BLaER1 (cell line): ENCODE data around the gene CD1B.

ENCODE experiments used
- H3K27ac ChIP-seq: shearing (Covaris generic); formaldehyde crosslinking; 2 replicates; pipeline ENCODE4 v1.8.1; 2022
- H3K27me3 ChIP-seq: shearing (Covaris generic); formaldehyde crosslinking; 2 replicates; pipeline ENCODE4 v1.8.1; 2022
- H3K36me3 ChIP-seq: shearing (Covaris generic); formaldehyde crosslinking; 2 replicates; pipeline ENCODE4 v1.8.1; 2022
- H3K4me1 ChIP-seq: shearing (Covaris generic); formaldehyde crosslinking; 2 replicates; pipeline ENCODE4 v1.8.1; 2022
- H3K4me2 ChIP-seq: shearing (Covaris generic); formaldehyde crosslinking; 2 replicates; pipeline ENCODE4 v1.8.1; 2022
- H3K4me3 ChIP-seq: shearing (Covaris generic); formaldehyde crosslinking; 2 replicates; pipeline ENCODE4 v1.8.1; 2022
- H3K9ac ChIP-seq: shearing (Covaris generic); formaldehyde crosslinking; 2 replicates; pipeline ENCODE4 v1.8.1; 2022
- H3K9me3 ChIP-seq: shearing (Covaris generic); formaldehyde crosslinking; 2 replicates; pipeline ENCODE4 v1.8.1; 2022
- H4K20me1 ChIP-seq: shearing (Covaris generic); formaldehyde crosslinking; 2 replicates; pipeline ENCODE4 v1.8.1; 2022
- Cebpa-rat ChIP-seq: shearing (Covaris generic); IDR thresholded peaks from 2 replicates; pipeline ENCODE4 v1.8.1; 2022

Gene CD1B

DNA sequence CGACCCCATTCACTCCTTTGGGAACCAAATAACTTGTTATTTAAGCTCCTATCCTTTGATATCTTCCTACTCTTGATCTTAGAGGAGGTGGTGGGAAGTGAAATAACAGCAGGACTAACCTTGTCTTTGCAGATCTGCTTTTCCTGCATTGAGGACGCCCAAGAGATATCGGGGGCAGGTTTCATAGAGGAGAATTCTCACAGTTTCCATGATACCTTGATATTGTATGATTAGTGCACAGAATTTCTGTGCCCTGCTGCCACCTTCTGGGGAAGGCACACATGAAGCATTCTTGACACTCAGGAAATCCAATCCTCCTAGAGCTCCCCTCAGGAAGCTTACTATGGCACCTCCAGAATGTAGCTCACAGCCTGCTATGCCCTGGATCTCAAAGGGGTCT is 1.6 kb downstream of the CD1B start:
- Histone ChIP-seq H3K27ac (no peak overlapping the region), H3K27me3 (no peaks in the 10 kb centered on the region), H3K9ac (no peak overlapping the region), H4K20me1 (no peaks in the 10 kb centered on the region), H3K36me3 (no peaks in the 10 kb centered on the region), H3K4me2 (no peak overlapping the region; the same call in 1 of the 2 replicates), H3K4me3 (no peak overlapping the region), H3K9me3 (peaks cover 3% of the 10 kb centered on the region; the same call in 1 of the 2 replicates), H3K4me1 (peaks cover 33% of the 10 kb centered on the region)
- no peak for TF ChIP-seq Cebpa-rat

- peaks cover 29% of the 10 kb centered on the region for H3K4me1 ChIP-seq
- no peaks in the 10 kb centered on the region for H4K20me1 ChIP-seq
- H3K9ac ChIP-seq: no peak overlapping the region
- H3K4me3 ChIP-seq: no peak overlapping the region
- 0 out of 2 replicates have a peak overlapping the region, but pooled peaks have one; percentile 16 for H3K27ac ChIP-seq
- no peaks in the 10 kb centered on the region for H3K36me3 ChIP-seq
- no peaks in the 10 kb centered on the region for H3K27me3 ChIP-seq
- H3K4me2 ChIP-seq: no peak overlapping the region; the same call in 1 of the 2 replicates
- H3K9me3 ChIP-seq: peaks cover 7% of the 10 kb centered on the region
- TF ChIP-seq Cebpa-rat: no peak
Measured at GRCh38 chr1:158329300-158329699, 2.0 kb downstream of the CD1B start.

DNA sequence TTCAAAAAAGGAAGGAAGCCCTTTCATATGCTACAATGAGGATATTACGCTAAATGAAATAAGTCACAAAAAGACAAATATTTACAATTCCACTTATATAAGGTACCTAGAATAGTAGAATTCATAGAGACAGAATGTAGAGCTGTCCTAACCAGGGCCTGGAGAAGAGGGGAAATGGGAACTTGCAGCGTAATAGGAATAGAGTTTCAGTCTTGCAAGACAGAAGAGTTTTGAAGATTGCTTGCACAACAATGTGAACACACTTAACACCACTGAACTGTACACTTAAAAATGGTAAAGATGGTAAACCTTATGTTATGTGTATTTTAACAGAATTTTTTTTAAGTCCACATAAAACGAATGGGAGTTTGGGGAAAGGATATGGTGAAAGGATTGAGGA is 2.9 kb downstream of the CD1B start:
- H3K27ac ChIP-seq: no peak overlapping the region
- no peaks in the 10 kb centered on the region for H3K27me3 ChIP-seq
- H3K9me3 ChIP-seq: peaks cover 16% of the 10 kb centered on the region
- TF ChIP-seq Cebpa-rat: no peak
- no peak overlapping the region for H3K9ac ChIP-seq
- H3K36me3 ChIP-seq: no peaks in the 10 kb centered on the region; the same call in 1 of the 2 replicates
- no peaks in the 10 kb centered on the region for H4K20me1 ChIP-seq
- no peak overlapping the region for H3K4me3 ChIP-seq
- H3K4me1 ChIP-seq: peaks cover 20% of the 10 kb centered on the region
- H3K4me2 ChIP-seq: no peak overlapping the region

- no peak for TF ChIP-seq Cebpa-rat
- no peak overlapping the region for H3K4me3 ChIP-seq
- no peak overlapping the region for H3K4me2 ChIP-seq
Measured at GRCh38 chr1:158327481-158327880, 3.9 kb downstream of the CD1B start.

DNA sequence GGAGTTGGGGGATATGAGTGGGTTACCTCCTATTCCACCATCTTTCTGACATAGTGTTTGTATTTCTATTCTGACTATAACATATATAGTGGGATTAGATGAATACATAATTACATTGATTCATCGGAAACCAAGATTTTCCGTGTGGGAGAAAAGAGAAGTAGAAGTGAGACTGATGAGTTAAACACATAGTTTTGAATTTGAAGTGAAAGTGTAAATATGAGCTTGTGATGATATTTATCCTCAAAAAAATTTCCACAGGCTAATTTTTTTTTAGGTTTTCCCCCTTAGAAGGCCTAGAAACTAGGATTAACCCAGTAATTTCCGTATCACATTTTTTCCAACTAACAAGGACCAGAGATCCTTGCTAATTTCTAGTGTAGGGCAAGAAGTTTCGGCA is 6.9 kb downstream of the CD1B start:
- H3K4me2 ChIP-seq: no peak overlapping the region
- no peaks in the 10 kb centered on the region for H4K20me1 ChIP-seq
- H3K9ac ChIP-seq: no peak overlapping the region
- H3K9me3 ChIP-seq: peaks cover 50% of the 10 kb centered on the region
- H3K4me1 ChIP-seq: peaks cover 22% of the 10 kb centered on the region
- H3K36me3 ChIP-seq: no peaks in the 10 kb centered on the region; the same call in 1 of the 2 replicates
- TF ChIP-seq Cebpa-rat: no peak
- no peak overlapping the region for H3K27ac ChIP-seq
- no peaks in the 10 kb centered on the region for H3K27me3 ChIP-seq
- no peak overlapping the region for H3K4me3 ChIP-seq

More at GRCh38 chr1:158327481-158327880, 3.9 kb downstream of the CD1B start:
- Histone ChIP-seq H3K27ac (no peak overlapping the region), H4K20me1 (no peaks in the 10 kb centered on the region), H3K9ac (no peak overlapping the region), H3K9me3 (peaks cover 25% of the 10 kb centered on the region), H3K4me1 (peaks cover 13% of the 10 kb centered on the region), H3K36me3 (no peaks in the 10 kb centered on the region; the same call in 1 of the 2 replicates), H3K27me3 (no peaks in the 10 kb centered on the region)

GRCh38 chr1:158323866-158324265 is 7.5 kb downstream of the CD1B start:
- Histone ChIP-seq H4K20me1 (no peaks in the 10 kb centered on the region), H3K4me2 (no peak overlapping the region), H3K9me3 (peaks cover 50% of the 10 kb centered on the region), H3K27me3 (no peaks in the 10 kb centered on the region), H3K4me3 (no peak overlapping the region), H3K4me1 (peaks cover 17% of the 10 kb centered on the region), H3K9ac (no peak overlapping the region), H3K36me3 (no peaks in the 10 kb centered on the region; the same call in 1 of the 2 replicates), H3K27ac (no peak overlapping the region)
- no peak for TF ChIP-seq Cebpa-rat

DNA sequence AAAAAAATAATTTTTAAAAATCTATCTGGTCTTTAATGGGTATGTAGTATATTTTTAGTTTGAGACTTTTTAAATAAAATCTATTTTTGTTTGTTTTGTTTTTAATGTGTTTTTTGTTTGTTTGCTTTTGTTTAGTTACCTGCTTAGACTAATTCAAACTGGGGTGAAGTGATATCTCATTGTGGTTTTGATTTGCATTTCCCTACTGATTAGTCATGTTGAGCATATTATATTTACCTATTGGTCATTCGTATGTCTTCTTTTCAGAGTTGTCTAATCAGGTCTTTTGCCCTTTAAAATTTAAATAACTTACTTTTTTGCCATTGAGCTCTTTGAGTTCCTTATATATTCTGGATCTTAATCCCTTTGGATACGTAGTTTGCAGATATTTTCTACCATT is 20.3 kb downstream of the CD1B start:
- no peaks in the 10 kb centered on the region for H3K27me3 ChIP-seq
- no peak overlapping the region for H3K4me3 ChIP-seq
- no peak for TF ChIP-seq Cebpa-rat
- H3K4me2 ChIP-seq: no peak overlapping the region
- H3K36me3 ChIP-seq: no peaks in the 10 kb centered on the region
- peaks cover 60% of the 10 kb centered on the region for H3K9me3 ChIP-seq
- H3K27ac ChIP-seq: no peak overlapping the region
- H3K4me1 ChIP-seq: no peaks in the 10 kb centered on the region; the same call in 1 of the 2 replicates
- H3K9ac ChIP-seq: no peak overlapping the region
- H4K20me1 ChIP-seq: no peaks in the 10 kb centered on the region

- TF ChIP-seq Cebpa-rat: no peak
- Histone ChIP-seq H3K4me2 (no peak overlapping the region), H3K9me3 (peaks cover 55% of the 10 kb centered on the region), H4K20me1 (no peaks in the 10 kb centered on the region), H3K4me1 (no peaks in the 10 kb centered on the region; the same call in 1 of the 2 replicates), H3K27me3 (no peaks in the 10 kb centered on the region), H3K4me3 (no peak overlapping the region), H3K9ac (no peak overlapping the region), H3K27ac (no peak overlapping the region), H3K36me3 (no peaks in the 10 kb centered on the region)
Measured at GRCh38 chr1:158310623-158311022, 20.7 kb downstream of the CD1B start.

- H3K4me1 ChIP-seq: peaks cover 15% of the 10 kb centered on the region
- H3K9ac ChIP-seq: no peak overlapping the region
- no peak overlapping the region for H3K27ac ChIP-seq
- H3K36me3 ChIP-seq: 0 out of 2 replicates have a peak, but pooled peaks cover 2% of the 10 kb centered on the region
- no peaks in the 10 kb centered on the region for H4K20me1 ChIP-seq
- H3K27me3 ChIP-seq: no peaks in the 10 kb centered on the region
- H3K4me3 ChIP-seq: no peak overlapping the region
- H3K9me3 ChIP-seq: peaks cover 54% of the 10 kb centered on the region
- no peak overlapping the region for H3K4me2 ChIP-seq
- TF ChIP-seq Cebpa-rat: no peak
Measured at GRCh38 chr1:158295791-158296190, 35.5 kb downstream of the CD1B start.

DNA sequence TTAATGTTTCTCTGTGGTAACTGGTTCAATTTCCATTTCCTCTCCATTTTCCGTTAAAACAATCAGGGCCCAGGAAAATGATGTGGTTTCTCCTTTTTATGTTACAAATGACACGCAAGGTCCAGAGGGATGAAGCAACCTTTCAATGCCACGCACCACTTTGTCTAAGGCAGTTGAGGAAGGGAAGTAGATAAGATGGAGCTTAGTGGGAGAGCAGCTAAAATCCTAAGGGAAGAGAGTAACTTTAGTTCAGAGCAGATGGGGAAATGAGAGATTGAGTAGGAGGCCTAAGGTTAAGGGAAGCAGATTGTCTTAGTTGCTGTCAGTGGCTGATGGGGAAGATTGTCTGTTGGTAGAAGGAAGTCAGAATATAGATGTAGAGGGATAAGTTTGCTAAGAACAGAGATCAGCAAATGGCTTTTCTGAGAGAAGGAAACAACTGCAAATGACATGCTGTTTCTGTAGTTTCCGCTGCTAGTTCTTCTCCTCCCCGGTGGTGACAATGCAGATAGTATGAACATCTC is 40.9 kb downstream of the CD1B start:
- H3K4me3 ChIP-seq: peak overlapping the region; percentile 38; the same call in 1 of the 2 replicates
- H3K4me1 ChIP-seq: peaks cover 65% of the 10 kb centered on the region
- peak overlapping the region; percentile 64 for H3K27ac ChIP-seq
- H3K36me3 ChIP-seq: no peaks in the 10 kb centered on the region
- peak overlapping the region; percentile 94 for H3K4me2 ChIP-seq
- no peak for TF ChIP-seq Cebpa-rat
- peak overlapping the region; percentile 36; the same call in 1 of the 2 replicates for H3K9ac ChIP-seq
- peaks cover 16% of the 10 kb centered on the region for H3K9me3 ChIP-seq
- no peaks in the 10 kb centered on the region for H3K27me3 ChIP-seq
- no peaks in the 10 kb centered on the region for H4K20me1 ChIP-seq
